ENCODE measurements around the gene FHIT.

The FHIT gene

DNA sequence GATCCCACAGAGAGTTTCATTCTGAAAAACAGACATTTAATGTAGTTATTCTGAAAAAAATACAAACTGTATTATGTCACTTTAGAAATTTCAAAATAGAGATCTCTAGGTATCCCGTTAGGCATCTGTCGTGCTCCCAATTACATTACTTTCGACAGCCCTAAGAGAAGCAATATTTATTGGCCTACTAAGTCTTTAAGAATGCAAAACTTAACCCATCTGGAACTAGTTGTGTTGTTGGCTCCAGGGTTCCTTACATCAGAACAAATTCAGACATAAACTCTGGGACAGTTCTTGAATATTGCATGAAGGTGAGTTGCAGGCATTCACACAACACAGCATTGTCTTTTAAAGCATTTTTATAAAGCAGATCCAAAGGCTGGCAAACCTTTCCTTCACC is 498.4 kb downstream of the FHIT start:
- no peaks in the 10 kb centered on the region for H3K9me2 ChIP-seq (replicated peaks; ENCODE audit: control insufficient read depth, low read length)

DNA sequence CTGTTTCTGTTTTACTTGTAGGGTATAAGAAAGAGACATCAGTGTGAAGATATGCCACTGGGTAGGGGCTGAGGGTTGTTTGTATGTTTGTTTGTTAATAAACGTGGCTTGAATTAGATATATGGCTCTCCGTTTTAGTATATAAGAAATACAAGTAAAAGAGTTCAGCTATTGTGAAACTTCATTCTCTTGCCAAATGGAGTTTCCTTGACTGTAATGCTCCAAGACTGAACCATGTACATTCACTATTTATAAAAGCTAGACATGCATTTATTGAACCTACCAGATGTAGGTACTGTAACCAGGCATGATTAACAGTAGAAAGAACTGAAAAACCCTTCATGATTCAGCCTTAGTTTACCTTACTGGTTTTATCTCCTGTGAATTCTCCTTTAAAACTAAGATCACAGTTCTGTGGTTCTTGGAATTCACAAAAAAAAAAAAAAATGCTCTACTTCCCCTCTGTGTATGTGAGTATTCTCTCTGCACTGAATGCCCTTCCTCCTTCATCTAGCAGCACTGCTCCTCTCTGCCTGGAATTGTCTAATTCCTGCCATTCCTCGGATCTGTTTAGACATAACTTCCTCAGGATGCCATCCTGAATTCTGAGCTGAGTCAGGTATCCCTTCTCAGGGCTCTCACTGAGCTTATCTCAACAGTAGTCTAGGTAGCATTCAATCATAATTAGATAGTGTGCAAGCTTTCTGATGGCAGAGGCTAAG is 504.4 kb downstream of the FHIT start:
- Histone ChIP-seq H3F3A (ENCODE audit: control insufficient read depth, insufficient read depth) (no peaks in the 10 kb centered on the region), H3K27ac (ENCODE audit: low read depth, low read length) (no peak overlapping the region), H3K4me2 (ENCODE audit: low read length) (no peak overlapping the region), H3K9me3 (ENCODE audit: control insufficient read depth, insufficient read depth, low read length) (peaks cover 12% of the 10 kb centered on the region), H4K20me1 (ENCODE audit: control insufficient read depth, insufficient read depth, low read depth, low read length) (no peaks in the 10 kb centered on the region), H3K4me3 (ENCODE audit: low read length) (no peak overlapping the region), H3K9me2 (replicated peaks; ENCODE audit: control insufficient read depth, low read length) (no peaks in the 10 kb centered on the region), H3K36me3 (ENCODE audit: control insufficient read depth, low read length) (no peaks in the 10 kb centered on the region), H3K79me2 (ENCODE audit: control insufficient read depth, low read length) (no peaks in the 10 kb centered on the region), H3K27me3 (ENCODE audit: control insufficient read depth, low read length) (no peaks in the 10 kb centered on the region), H3K4me1 (ENCODE audit: control insufficient read depth, low read length) (peaks cover 6% of the 10 kb centered on the region)
- TF ChIP-seq, protein P1, sequence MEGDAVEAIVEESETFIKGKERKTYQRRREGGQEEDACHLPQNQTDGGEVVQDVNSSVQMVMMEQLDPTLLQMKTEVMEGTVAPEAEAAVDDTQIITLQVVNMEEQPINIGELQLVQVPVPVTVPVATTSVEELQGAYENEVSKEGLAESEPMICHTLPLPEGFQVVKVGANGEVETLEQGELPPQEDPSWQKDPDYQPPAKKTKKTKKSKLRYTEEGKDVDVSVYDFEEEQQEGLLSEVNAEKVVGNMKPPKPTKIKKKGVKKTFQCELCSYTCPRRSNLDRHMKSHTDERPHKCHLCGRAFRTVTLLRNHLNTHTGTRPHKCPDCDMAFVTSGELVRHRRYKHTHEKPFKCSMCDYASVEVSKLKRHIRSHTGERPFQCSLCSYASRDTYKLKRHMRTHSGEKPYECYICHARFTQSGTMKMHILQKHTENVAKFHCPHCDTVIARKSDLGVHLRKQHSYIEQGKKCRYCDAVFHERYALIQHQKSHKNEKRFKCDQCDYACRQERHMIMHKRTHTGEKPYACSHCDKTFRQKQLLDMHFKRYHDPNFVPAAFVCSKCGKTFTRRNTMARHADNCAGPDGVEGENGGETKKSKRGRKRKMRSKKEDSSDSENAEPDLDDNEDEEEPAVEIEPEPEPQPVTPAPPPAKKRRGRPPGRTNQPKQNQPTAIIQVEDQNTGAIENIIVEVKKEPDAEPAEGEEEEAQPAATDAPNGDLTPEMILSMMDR (IDR thresholded peaks at IDR 0.05; ENCODE audit: low read depth, low read length, poor library complexity, severe bottlenecking) = no peak
- TF ChIP-seq EZH2phosphoT487 (IDR thresholded peaks at IDR 0.05; ENCODE audit: borderline replicate concordance, low read length) = no peak

More for the DNA sequence above, 498.4 kb downstream of the FHIT start:
- Histone ChIP-seq H3K4me3 (ENCODE audit: low read length) (no peak overlapping the region), H3F3A (ENCODE audit: control insufficient read depth, insufficient read depth) (no peaks in the 10 kb centered on the region), H3K36me3 (ENCODE audit: control insufficient read depth, low read length) (no peaks in the 10 kb centered on the region), H4K20me1 (ENCODE audit: control insufficient read depth, insufficient read depth, low read depth, low read length) (no peaks in the 10 kb centered on the region), H3K79me2 (ENCODE audit: control insufficient read depth, low read length) (no peaks in the 10 kb centered on the region), H3K4me1 (ENCODE audit: control insufficient read depth, low read length) (peaks cover 2% of the 10 kb centered on the region), H3K27me3 (ENCODE audit: control insufficient read depth, low read length) (no peaks in the 10 kb centered on the region), H3K27ac (ENCODE audit: low read depth, low read length) (no peak overlapping the region), H3K4me2 (ENCODE audit: low read length) (no peak overlapping the region), H3K9me3 (ENCODE audit: control insufficient read depth, insufficient read depth, low read length) (peaks cover 12% of the 10 kb centered on the region)
- TF ChIP-seq, protein P1 (IDR thresholded peaks at IDR 0.05; ENCODE audit: low read depth, low read length, poor library complexity, severe bottlenecking) = no peak
- no peak for TF ChIP-seq EZH2phosphoT487 (IDR thresholded peaks at IDR 0.05; ENCODE audit: borderline replicate concordance, low read length)

DNA sequence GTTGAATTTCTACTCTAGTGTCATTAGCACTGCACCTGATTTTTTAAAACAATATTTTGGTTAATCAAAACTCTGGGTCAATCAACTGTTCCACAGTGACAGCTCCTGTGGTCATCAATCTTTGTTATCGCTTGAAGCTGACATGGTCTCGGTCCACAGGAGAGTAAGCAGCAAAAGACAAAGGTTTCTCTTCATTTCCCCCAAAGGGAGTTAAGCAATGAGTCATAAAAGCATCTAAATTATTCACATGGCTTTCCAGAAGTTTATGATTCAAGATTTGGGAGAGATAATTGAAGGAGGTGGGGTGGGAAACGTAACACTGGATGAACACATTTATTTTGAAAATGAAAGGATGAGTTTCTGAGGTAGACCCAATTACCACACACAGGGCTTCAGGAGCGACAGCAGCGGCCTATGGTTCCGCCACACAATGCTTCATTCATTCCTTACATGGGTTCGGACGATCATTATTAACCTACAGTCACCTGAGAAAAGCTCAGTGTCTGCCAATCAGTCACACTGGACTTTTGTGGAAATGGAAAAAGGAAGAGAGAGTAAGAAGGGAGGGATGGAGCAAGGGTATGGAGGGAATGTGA is 505.1 kb downstream of the FHIT start:
- no peaks in the 10 kb centered on the region for H3K27me3 ChIP-seq (ENCODE audit: control insufficient read depth, low read length)
- no peaks in the 10 kb centered on the region for H3K79me2 ChIP-seq (ENCODE audit: control insufficient read depth, low read length)
- no peak for TF ChIP-seq EZH2phosphoT487 (IDR thresholded peaks at IDR 0.05; ENCODE audit: borderline replicate concordance, low read length)
- TF ChIP-seq, protein P1 (IDR thresholded peaks at IDR 0.05; ENCODE audit: low read depth, low read length, poor library complexity, severe bottlenecking) = no peak
- H3K9me2 ChIP-seq (replicated peaks; ENCODE audit: control insufficient read depth, low read length) = no peaks in the 10 kb centered on the region
- H3K27ac ChIP-seq (ENCODE audit: low read depth, low read length) = no peak overlapping the region
- peaks cover 12% of the 10 kb centered on the region for H3K9me3 ChIP-seq (ENCODE audit: control insufficient read depth, insufficient read depth, low read length)
- no peaks in the 10 kb centered on the region for H3K36me3 ChIP-seq (ENCODE audit: control insufficient read depth, low read length)
- no peak overlapping the region for H3K4me3 ChIP-seq (ENCODE audit: low read length)
- H3K4me1 ChIP-seq (ENCODE audit: control insufficient read depth, low read length) = peaks cover 6% of the 10 kb centered on the region
- no peaks in the 10 kb centered on the region for H3F3A ChIP-seq (ENCODE audit: control insufficient read depth, insufficient read depth)
- no peaks in the 10 kb centered on the region for H4K20me1 ChIP-seq (ENCODE audit: control insufficient read depth, insufficient read depth, low read depth, low read length)
- H3K4me2 ChIP-seq (ENCODE audit: low read length) = no peak overlapping the region
